CD4-positive, alpha-beta T cell treated with Interleukin-4 for 4 hours (primary cell): Measurements from ENCODE around the gene CYCS.
A peak's percentile ranks its signal among the peaks of the same experiment; 100 is the strongest.
"Not testable (repeated sequence)": the region's sequence is repeated elsewhere in the genome, so short reads cannot be mapped to it uniquely, and the experiment has no call there.

Source experiments
- DNase-seq: peaks from one replicate; pipeline ENCODE4 v3.0.0-alpha.2; 2020

Gene CYCS

GRCh38 chr7:25117226-25118047, 7.6 kb downstream of the CYCS start:
- DNase-seq, result peak; percentile 21

GRCh38 chr7:25116621-25117020, 8.4 kb downstream of the CYCS start:
- DNase-seq, result no peak

- DNase-seq, result not testable (repeated sequence)
Observed at GRCh38 chr7:25110514-25110913, 14.5 kb downstream of the CYCS start.

GRCh38 chr7:25109276-25109675, 15.8 kb downstream of the CYCS start:
- DNase-seq, result no peak

- DNase-seq, result no peak
Observed at GRCh38 chr7:25105911-25106310, 19.1 kb downstream of the CYCS start.

GRCh38 chr7:25103773-25104172, 21.3 kb downstream of the CYCS start:
- no peak for DNase-seq

- DNase-seq, result no peak
Observed at GRCh38 chr7:25101817-25102216, 23.2 kb downstream of the CYCS start.

- peak; percentile 73 for DNase-seq
Observed at GRCh38 chr7:25098096-25099046, 26.7 kb downstream of the CYCS start.

- no peak for DNase-seq
Observed at GRCh38 chr7:25095516-25096345, 29.3 kb downstream of the CYCS start.

GRCh38 chr7:25093268-25093826, 31.7 kb downstream of the CYCS start:
- DNase-seq, result peak; percentile 71

GRCh38 chr7:25091779-25092178, 33.3 kb downstream of the CYCS start:
- no peak for DNase-seq

GRCh38 chr7:25091176-25091575, 33.9 kb downstream of the CYCS start:
- no peak for DNase-seq

GRCh38 chr7:25090374-25090773, 34.7 kb downstream of the CYCS start:
- no peak for DNase-seq

- peak; percentile 2 for DNase-seq
Observed at GRCh38 chr7:25087855-25088254, 37.2 kb downstream of the CYCS start.

- no peak for DNase-seq
Observed at GRCh38 chr7:25084821-25085220, 40.2 kb downstream of the CYCS start.

GRCh38 chr7:25083201-25083600, 41.9 kb downstream of the CYCS start:
- DNase-seq, result no peak

- DNase-seq, result not testable (repeated sequence)
Observed at GRCh38 chr7:25082041-25082440, 43.0 kb downstream of the CYCS start.

GRCh38 chr7:25077096-25077495, 48.0 kb downstream of the CYCS start:
- no peak for DNase-seq

GRCh38 chr7:25075459-25075858, 49.6 kb downstream of the CYCS start:
- DNase-seq, result no peak

- DNase-seq, result no peak
Observed at GRCh38 chr7:25073451-25073850, 51.6 kb downstream of the CYCS start.
